NCI-H2171 (cell line): ENCODE results near the gene ABLIM2.

Experiments used
- DNase-seq: peaks from one replicate; lab custom pipeline; 2025; lab: John Stamatoyannopoulos, UW

ABLIM2 gene

DNA sequence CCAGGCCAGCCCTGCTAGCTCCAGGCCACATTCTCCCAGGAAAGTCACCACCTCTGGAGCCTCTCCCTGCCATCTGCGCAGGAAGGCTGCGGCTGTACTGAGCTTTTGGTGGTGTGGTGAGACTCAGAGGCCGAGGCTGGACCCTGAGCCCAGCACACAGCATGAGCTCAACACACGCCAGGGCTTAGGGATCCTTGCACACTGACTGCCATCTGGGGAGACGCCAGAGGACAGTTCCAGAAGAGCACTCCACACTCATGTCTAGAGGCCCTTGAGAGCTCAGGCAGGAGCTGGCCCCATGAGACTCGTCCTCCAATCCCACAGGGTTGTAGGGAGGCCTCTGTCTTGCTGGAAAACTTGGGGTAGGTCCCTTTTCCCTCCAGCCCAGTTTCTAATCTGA lies 40.6 kb downstream of the ABLIM2 start:
- DNase-seq: no peak

GRCh38 chr4:8117278-8117682 lies 41.3 kb downstream of the ABLIM2 start:
- DNase-seq: no peak

DNA sequence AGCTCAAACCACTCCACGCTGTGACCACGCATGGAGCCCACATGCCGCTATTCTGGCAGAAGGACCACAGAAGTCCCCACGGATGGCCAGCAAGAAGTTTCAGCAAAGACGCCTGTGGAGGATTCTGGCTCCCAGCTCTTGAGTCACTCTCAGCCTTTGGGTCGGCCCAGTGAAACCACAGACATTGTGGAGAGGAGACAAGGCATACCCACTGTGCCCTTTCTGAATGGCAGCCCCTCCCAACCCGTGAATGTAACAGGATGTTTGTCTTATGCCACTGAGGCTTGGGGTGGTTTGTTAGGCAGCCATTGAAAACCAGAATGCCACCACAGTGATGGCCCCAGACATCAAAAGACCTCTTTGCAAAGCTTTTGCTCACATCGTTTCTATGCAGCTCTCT lies 42.7 kb downstream of the ABLIM2 start:
- no peak for DNase-seq

GRCh38 chr4:8115203-8115520 lies 43.5 kb downstream of the ABLIM2 start:
- no peak for DNase-seq

DNA sequence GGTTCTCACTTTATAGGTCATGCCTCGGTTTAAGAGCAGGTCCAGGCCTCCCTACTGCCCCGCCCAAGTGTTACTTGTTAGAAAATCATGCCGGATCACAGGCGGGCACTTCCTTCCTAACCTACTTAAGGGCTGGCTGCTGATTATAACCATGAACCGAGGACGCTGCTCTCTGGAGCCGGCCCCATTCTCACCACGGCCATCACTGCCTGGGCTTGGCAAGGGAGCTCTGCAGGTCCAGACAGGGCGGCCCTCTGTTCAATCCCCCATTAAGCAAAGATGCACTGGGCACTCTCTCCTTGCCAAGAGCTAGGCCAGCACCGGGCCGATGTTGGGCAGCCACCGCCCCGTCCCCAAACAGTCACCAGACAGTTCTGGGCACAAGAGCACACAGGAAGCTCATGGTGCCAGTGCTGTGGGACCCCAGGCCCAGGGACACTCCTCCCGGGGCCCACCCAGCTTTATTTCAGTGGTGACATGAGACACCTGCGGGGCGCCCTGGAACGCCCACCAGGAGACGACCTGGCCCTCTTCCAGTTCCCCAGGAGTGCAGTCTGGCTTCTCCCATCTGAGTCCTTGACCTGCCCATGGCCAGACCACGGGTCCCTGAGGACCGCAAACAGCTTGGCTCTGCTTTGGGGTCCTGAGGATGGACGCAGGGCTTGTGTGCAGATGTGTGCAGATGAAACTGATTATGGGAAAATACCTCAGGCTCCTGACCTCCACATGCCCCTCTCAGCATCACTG lies 44.0 kb downstream of the ABLIM2 start:
- DNase-seq: no peak

DNA sequence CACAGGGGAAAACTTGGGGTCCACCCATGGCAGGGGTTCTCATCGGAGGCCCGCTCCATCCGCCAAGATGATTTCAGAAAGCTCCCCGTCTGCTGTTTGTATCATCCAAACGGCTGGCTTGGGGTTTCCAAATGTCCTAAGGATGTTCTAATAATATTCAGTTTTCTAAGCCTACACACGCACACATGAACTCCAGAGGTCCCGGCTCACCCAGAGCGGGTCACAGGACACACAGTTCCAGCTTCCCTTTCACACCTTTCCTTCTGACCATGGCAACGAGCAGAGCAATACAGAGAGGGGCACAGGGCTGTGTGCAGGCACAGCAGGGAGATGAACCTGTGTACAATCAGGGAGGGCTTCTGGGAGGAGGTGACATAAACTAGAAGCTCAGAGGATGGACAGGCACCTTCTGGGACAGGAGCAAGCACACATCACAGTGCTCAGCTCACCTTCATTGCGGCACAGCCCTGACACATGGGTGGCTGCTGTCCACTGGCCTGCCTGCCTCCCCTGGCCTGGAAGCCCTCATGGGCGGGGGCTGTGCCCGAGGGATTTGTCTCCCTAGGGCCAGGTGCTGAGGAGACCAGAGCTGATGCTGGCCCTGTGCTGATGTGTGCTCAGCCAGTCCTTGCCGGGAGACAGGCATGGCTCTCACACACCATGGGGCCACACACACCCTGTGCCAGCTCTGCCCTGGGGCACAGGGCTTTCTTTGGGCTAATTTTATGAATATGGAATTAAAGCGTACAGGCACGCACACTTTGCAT lies 44.8 kb downstream of the ABLIM2 start:
- DNase-seq: no peak

GRCh38 chr4:8112672-8113071 lies 45.9 kb downstream of the ABLIM2 start:
- DNase-seq: no peak

DNA sequence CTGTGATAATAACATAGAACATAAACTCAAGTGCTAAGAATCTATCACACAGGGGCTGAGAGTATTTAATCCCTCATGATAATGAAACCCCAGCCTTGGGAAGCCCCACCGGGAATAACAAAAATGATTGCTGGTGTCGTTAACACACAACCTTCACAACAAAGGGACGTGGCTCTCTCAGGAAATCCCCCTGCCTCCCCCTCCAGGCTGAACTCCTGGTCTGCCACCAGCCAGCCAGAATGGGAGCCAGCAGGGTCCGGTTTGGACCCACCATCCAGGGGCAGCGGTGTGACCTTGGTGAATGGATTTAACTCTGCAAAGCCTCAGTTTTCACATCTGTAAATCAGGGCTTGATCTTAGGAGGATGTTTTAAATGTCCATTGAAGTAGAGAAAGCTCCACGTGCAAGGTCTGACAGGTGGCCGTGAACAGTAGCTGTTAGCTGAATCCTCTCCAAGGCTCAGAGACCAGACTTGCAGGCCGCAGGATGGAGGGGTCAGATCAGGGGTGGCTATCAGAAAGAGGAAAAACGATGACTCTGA lies 46.5 kb downstream of the ABLIM2 start:
- no peak for DNase-seq

DNA sequence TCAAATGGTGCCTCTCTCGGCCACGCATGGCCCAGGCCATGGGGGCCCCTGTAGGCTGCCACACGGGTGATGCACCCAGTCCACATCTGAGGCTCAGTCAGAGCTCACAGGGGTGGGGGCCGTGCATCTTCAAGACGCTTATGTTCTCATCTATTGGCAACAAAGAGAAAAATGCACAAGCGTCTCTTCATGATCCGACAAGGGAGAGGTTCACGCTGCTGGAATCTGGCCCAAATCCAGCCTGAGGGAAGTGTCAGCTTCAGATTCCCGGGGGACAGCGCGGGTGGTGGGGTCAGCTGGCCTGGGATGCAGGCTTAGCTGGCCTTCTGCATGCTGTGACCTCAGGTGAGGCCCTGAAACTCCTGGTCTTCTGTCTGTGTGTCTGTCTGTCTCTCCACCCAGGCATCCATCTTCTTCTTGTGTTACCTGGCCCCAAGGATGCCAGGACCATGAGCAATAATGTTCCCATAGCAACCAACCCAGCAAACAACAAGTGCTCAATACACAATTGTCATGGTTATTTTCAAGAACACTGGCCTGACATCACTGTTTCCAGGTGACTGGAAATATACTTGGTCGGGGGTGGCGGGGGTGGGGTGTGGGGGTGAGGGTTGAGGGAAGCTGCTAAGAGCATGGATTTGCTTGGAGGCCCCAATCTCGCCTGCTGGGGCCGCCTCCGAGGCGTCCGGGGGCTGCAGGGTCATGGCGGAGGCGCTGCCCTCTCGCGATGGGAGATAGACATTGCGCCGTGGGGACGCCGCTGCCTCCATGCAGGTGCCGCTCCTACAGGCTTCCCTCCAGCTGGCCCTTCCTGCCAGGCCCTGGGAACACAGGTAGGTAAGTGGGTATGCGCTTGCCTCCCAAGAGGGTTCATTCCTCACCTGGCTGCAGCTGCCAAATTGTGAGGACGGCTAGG lies 48.3 kb downstream of the ABLIM2 start:
- no peak for DNase-seq

- DNase-seq: no peak
Measured at GRCh38 chr4:8109406-8110065, 49.1 kb downstream of the ABLIM2 start.

DNA sequence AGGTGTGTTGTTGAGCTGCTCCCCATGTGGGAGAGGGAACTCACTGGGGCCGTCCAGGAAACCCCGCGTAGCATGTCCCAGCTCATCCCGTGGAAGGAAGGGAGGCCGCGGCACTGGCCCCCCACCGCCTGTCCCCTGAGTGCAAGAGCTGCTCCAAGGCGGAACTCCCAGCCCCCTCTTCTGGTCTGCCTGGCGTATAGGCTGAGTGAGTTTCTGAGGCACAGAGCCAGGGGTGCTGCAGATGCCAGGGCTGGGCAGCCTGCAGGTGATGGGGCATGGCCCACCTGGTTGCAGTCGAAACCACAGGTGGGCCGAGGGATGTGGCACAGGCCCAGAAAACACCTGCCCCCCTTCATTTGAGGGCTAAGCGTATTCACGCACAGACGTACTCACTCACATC lies 49.6 kb downstream of the ABLIM2 start:
- DNase-seq: no peak

DNA sequence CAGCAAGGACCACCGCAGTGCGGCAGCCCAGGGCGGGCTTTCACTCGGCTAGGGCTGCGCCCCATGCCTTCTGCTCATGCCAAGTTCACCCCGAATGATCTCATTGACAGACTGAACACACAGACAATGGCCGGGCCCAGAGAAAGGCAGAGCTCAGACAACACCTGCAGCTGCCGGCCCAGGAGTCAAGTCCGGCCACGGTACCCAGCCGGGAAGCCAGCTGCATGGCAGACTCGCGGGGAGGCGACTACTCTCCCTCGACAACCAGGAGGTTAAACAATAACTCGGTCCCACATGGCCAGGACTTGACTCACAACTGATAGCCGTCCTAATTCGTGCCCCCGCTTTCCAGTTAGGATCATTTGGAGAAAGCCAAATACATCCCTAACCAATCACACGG lies 50.4 kb downstream of the ABLIM2 start:
- DNase-seq: no peak

DNA sequence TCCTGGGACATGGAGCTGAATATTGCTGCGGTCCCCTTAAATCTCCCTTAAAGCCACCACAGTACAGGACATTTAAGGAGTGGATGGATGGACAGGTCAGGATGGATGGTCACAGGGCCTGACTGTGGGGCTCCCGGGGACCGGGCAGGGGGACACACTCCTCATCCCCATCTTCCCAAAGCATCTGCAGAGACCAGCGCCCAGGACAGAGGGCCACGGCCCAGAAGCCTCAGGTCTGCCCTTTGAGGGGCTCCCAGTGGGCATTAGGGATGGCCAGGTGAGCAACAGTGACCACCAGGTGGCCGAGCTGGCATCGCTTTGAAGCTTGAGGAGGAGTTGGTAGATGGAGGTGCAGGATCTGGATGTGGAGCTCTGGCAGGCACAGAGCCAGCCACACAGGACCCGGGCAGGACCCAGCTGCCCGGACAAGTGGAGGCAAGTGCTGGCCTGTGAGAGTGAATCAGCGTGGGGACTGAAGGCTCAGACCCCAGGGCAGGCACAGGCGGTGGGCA lies 51.4 kb downstream of the ABLIM2 start:
- no peak for DNase-seq

GRCh38 chr4:8106451-8107025 lies 52.1 kb downstream of the ABLIM2 start:
- no peak for DNase-seq

DNA sequence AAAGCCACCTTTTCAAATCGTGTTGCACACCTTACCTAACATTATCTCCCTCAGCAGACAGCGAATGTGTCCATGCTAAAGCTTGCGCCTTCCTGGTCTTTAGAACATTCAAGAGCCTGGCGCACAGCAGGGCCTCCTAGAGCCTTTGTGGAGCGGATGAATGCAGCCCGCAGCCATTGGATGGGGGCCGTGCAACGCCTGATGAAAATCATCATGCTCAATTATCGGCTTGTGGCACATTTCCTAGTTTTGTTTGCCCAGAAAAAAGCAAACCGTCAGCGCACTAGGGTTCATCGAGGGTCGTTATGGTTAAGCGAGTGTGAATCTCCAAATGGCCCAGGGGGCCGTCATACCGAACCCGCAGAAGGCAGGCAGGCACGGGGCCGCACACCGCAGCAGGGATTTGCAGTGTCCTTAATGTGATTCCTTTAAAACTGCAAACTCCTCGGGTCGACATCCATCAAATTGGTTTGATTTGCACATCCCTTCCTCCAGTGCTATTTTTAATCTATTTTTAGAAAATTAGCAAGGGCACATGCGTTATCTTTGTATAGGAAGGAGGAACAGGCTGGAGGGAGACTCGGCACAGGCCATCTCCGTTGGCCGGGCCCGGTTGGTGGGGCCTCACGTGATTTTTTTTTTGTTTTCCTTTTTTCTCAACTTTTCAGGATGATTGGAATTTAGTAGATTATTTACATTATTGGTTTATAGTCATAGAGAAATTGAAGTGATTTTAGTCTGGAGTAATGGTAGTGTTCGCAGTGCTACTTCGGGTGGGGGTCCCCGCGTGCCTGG lies 53.1 kb downstream of the ABLIM2 start:
- no peak for DNase-seq

GRCh38 chr4:8104491-8105305 lies 53.9 kb downstream of the ABLIM2 start:
- DNase-seq: no peak

DNA sequence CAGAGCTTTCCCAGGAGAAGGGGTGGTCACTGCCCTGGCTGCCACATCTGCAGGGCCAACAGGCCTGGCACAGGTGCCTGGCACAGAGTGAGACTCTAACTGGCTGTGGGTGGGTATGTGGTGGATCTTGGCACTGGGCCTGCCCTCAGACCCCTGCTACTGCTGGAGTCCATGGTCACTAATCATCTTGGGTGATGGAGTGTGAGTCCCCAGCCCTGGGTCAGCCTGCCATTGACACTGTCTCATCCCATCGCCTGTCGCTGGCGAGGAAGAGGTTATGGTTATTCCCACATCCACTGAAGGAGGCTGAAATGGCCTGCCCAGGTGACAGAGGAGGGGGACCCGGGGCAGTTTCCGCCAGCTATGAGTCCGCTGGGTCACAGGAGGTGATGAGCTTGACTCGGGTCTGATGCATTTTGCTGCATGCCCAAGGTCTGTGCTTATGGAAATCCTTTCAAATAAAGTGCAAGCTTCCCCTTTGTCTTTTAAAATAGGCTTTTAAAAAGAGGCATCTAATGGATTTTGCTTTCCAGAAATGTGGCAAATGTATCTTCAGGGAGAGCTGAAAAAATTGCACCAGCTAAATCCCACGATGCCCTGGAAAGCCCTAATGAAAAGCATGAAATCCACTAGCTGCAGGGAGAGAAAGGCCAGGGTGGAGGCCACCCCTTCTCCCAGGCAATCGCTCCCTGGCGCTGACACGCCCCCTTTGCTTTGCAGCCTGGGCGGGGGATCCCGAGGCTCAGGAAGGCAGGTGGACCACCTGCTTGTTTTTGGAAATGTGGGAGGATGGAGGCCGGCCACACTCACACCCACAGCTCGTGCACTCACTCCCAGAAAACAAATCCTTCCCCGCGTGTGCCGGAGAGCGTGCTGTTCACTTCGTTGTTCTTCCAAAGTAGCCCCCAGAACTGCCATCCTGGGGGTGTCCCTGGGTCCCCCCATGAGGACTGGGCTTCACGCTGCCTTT lies 54.9 kb downstream of the ABLIM2 start:
- DNase-seq: no peak

GRCh38 chr4:8102831-8103230 lies 55.8 kb downstream of the ABLIM2 start:
- no peak for DNase-seq

DNA sequence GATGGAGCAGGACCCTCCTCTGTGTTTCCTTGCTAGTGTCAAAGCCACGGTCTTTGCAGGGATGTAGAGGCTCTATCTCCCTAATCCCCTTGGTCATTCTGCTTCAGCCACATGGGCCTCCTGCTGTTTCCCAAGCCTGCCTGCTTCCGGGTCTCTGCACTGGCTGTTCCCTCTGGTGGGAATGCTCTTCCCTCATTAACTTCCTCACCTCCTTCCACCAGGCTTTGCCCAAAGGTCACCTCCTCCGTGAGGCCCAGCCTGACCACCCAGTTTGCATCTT lies 56.6 kb downstream of the ABLIM2 start:
- no peak for DNase-seq
